Measurements from ENCODE around the gene C11orf68.
A peak's percentile ranks its signal among the peaks of the same experiment; 100 is the strongest.

Gene C11orf68

GRCh38 chr11:65942531-65942930, 23.7 kb upstream of the C11orf68 start:
- no peak overlapping the region for H3K4me3 ChIP-seq (ENCODE audit: low read length)
- DNase-seq (ENCODE audit: low read depth): no peak
- no peak for TF ChIP-seq CTCF (conservative IDR thresholded peaks at IDR 0.05; ENCODE audit: low read length)

- no peak for TF ChIP-seq CTCF (conservative IDR thresholded peaks at IDR 0.05; ENCODE audit: low read length)
- H3K4me3 ChIP-seq (ENCODE audit: low read length): no peak overlapping the region
- no peak for DNase-seq (ENCODE audit: low read depth)
Measured at GRCh38 chr11:65941720-65942310, 23.0 kb upstream of the C11orf68 start.

GRCh38 chr11:65937766-65938165, 18.9 kb upstream of the C11orf68 start:
- TF ChIP-seq CTCF (conservative IDR thresholded peaks at IDR 0.05; ENCODE audit: low read length): no peak
- H3K4me3 ChIP-seq (ENCODE audit: low read length): no peak overlapping the region

GRCh38 chr11:65934014-65934413, 15.2 kb upstream of the C11orf68 start:
- no peak for TF ChIP-seq CTCF (conservative IDR thresholded peaks at IDR 0.05; ENCODE audit: low read length)
- no peak for DNase-seq (ENCODE audit: low read depth)
- H3K4me3 ChIP-seq (ENCODE audit: low read length): no peak overlapping the region

More at GRCh38 chr11:65937766-65938165, 18.9 kb upstream of the C11orf68 start:
- no peak for DNase-seq (ENCODE audit: low read depth)

- DNase-seq (ENCODE audit: low read depth): peak; percentile 34
- TF ChIP-seq CTCF (conservative IDR thresholded peaks at IDR 0.05; ENCODE audit: low read length): no peak
- H3K4me3 ChIP-seq (ENCODE audit: low read length): no peak overlapping the region
Measured at GRCh38 chr11:65932558-65932919, 13.7 kb upstream of the C11orf68 start.

- H3K4me3 ChIP-seq (ENCODE audit: low read length): no peak overlapping the region
- TF ChIP-seq CTCF (conservative IDR thresholded peaks at IDR 0.05; ENCODE audit: low read length): no peak
- DNase-seq (ENCODE audit: low read depth): no peak
Measured at GRCh38 chr11:65931773-65932557, 13.1 kb upstream of the C11orf68 start.

- no peak for DNase-seq (ENCODE audit: low read depth)
- H3K4me3 ChIP-seq (ENCODE audit: low read length): no peak overlapping the region
- TF ChIP-seq CTCF (conservative IDR thresholded peaks at IDR 0.05; ENCODE audit: low read length): no peak
Measured at GRCh38 chr11:65928667-65929066, 9.8 kb upstream of the C11orf68 start.

Measured in AG10803 (cell line).